SK-N-SH treated with all-trans-retinoic acid at 6 μM for 48 hours (cell line): ENCODE measurements around the gene DTL.

Source experiments
- CSDC2 ChIP-seq: fragments of 250-450 bp; sonication (Bioruptor Pico); IDR thresholded peaks from 2 replicates; pipeline ENCODE4 v1.5.0; 2020; ENCODE audit warnings: mild to moderate bottlenecking, moderate library complexity
- RARB ChIP-seq: fragments of 250-450 bp; sonication (Bioruptor Pico); IDR thresholded peaks from 2 replicates; pipeline ENCODE4 v1.8.0; 2021; ENCODE audit warnings: mild to moderate bottlenecking, moderate library complexity
- SNAI2 ChIP-seq: fragments of 250-450 bp; sonication (Bioruptor Pico); IDR thresholded peaks from 2 replicates; pipeline ENCODE4 v1.5.0; 2020; ENCODE audit warnings: mild to moderate bottlenecking, moderate library complexity

DNA sequence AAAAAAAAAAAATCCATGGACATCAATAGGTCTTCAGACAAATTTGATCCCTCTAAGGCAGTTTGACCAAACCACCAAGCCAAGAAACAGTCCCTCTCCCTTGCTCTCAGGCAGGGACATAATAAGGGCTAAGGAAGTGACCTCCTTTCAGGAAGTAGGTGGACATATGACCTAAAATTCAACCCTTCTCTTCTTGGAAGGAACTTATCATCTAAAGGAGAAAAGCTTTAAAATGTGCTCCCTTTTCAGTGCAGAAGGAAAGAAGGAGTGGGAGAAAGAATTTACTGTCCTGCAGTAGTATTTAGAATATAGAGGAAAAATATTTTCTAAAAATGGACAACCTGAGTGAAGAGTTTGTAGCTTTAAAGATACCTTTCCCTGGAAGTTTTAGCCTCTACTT, 118.1 kb downstream of the DTL start:
- TF ChIP-seq RARB (CRISPR knock-in tag) (no peak), CSDC2 (CRISPR knock-in tag) (no peak), SNAI2 (CRISPR knock-in tag) (no peak)
